GM21723 (cell line): ENCODE results near the gene BPHL.
"Not testable (repeated sequence)": the region's sequence is repeated elsewhere in the genome, so short reads cannot be mapped to it uniquely, and the experiment has no call there.

Experiments
- ATAC-seq: cut with Tn5 transposase; IDR thresholded peaks from one replicate; pipeline ENCODE4 v1.9.1; 2021; ENCODE audit warnings: mild to moderate bottlenecking, moderate library complexity; ENCODE audit not compliant: unreplicated experiment

The BPHL gene

DNA sequence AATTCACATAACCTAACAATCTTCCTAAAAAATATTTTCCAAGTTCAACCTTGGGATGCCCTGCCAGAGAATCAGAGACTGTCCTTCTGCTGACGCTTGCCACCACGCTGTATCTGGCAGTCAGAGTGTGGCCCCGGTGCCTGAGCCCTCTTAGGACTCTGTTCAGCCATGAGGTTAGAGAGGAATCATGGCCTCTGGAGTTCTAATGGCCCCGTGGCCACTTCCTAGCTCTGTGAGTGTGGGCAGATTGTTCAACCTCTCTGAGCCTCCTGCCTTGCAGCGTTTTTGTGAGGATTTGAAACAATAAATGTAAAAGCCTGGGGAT, 2.2 kb downstream of the BPHL start:
- ATAC-seq: no peak

DNA sequence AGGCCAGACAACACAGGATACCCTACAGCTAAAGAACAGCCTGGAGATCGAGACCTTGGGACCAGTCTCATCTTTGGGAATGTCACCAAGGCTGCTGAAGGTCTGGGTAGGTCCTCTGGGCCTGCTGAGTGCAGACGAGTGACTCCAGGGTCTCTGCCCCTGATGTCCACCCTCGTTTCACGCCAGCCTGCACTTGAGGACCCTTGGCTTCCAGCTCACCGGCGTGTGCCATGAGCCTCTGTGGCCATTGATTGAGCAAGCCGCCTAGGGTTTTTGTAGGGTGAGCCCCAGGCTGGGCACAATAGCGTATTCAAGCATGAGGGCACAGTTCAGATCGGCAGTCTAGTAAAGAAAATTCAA, 4.3 kb downstream of the BPHL start:
- no peak for ATAC-seq

DNA sequence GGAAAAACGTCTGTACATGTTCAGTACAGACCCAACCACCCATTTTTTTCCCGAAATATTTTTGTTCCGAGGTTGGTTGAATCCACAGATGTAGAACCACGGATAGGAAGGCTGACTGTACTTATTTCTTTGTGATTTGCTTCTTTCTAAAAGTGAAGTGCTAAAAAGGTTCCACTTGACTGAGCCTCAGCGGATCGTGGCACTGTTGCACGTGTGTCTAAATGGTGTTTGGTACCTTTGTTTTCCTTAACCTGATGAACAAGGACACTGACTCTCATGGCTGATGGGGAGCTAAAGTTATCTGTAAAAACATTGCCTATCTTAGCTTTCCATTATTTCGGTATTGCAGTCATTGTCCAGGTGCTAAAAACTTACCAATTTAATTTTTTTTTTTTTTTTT, 6.2 kb downstream of the BPHL start:
- no peak for ATAC-seq

DNA sequence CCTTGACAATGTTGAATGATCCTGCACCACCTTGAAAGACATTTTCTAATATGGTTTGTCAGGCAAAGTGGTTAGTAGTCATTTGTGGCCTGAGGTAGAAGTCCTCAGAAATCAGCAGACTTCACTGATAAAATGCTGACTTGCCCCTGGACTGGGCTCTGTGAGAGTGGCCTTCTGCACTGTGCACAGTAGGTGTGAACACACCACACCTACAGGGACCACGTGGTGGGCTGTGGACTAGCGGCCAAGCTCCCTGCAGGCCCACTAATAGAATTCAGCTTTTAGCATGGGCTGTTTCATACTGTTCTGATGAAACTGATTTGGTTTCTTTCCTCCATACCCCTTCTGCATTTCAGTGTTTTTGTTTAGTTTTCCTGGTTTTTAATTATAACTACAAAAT, 7.3 kb downstream of the BPHL start:
- ATAC-seq: no peak

DNA sequence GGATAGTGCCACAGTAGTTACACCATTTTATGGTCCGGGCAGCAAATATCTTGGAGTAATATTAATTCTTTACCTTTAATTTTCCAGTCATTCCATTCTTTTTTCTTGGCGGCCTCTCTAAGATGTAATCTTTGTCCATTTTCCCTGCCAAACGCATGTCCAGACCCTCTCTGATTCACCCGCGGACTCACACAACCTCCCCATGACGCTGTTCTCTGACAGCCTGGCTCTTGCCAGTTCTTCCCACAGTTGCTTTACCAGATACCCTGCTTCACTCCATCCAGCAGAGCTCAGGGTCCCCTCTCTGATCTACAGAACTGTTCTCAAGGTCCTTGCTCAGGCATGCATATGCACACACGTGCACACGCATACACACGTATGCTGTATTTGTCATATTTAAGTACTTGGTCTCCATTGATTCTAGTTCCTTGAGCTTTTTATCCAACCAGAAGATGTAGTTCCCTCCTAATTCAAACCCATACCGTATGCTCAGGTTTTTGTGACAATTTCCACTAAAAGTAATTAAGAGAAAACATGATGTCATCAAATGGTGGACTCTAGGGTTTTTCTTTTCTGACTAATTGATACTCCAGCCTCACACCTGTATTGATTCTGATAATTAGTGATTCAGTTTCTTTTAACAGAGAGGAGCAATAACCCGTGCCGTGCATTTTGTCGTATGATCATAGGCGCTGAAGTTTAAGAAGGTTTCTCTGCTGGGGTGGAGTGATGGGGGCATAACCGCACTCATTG, 10.0 kb downstream of the BPHL start:
- no peak for ATAC-seq

DNA sequence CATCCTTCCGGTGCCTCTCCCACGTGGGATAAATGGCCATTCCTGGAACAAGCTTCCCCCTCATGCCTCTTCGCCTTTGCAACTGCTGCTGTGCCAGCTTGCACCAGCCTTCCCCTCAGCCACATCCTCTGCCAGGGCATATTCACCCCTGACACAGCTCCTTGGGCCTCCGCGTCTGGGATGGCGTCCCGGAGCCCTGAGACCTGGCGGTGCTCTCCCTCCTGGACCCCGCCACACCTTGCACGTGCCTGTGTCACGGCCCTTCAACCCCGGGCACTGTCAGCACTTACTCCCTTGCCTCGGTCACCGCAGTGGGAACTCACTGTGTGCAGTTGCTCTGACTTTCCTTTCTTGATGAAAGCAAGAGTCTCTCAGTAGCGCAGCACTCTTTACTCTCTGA, 13.2 kb downstream of the BPHL start:
- ATAC-seq: no peak

DNA sequence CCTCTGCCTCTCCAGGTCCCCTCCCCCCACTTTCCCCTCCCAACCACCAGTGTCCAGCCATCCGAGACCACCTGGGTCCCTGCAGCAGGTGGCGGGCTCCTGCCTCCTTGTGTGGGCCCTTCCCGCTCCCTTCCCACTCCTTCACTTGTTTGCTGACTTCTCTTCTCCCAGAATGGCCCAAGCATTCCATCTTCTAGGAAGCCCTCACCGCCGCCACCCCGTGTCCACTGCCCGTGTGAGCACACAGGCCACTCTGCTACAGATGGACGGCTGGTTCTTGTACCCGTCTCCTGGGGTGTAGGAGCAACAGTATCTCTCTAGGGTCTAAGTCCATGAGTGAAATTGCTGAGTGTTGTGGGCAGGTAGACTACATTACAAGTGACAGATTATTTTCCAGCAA, 15.0 kb downstream of the BPHL start:
- ATAC-seq: no peak

DNA sequence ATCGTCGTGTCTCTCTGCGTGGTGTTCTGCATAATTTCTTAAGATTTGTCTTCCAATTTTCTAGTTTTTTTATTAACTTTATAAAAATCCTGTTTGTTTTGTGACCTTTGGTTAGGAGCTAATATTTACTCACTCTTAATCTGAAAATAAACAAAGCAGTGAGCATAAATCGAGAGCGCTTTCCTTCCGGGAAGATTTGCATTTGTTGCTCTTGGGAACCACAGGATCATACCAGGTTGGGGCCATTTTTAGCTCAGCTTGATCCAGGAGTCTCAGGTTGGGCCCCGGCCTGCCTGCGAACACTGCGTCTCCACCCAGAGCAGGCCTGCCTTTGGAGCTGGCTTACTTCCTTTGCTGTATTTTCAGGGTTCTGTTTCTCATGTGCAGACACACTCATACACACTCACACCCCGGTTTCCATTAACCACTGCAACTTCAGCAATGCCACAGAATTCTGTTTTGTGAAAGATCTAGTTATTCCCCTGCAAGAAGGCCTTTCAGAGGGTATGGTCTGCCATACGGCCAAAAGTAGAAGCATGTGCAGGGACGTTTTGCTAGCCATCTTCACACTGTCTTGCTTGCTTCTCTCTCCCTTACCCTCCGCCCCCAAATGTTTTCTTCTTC, 17.3 kb downstream of the BPHL start:
- ATAC-seq: no peak

DNA sequence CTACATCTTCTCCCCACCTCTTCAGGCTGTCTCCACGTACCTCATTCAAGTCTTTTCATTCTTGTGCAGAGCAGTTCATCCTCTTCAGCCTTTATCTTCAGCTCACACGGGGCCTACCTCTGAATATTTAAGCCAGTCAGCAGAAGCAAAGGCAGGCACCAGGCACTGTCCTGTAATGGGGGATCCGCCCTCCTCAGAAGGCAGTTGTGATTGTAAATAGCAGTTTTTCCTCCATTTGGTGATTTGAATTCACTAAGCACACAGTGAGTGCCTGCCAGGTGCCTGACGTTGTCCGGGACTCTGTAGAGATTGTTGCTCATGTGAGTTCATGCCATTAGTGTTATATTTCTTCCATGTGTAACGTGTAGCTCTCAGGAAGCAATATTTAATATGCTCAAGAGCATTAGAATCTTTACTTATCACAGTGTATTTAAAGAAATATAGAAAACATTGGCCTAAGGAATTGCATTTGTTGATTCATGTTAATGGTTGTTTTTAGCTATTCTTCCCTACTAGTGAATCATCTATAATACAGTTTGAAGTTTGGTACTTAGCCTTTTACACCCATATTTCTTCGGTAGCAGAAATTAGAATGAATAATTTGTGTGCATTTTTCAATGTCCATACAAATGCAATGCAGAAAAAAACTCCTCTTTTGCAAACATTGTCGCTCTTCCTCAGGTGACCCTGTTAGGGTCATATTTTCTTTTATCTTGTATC, 17.9 kb downstream of the BPHL start:
- no peak for ATAC-seq

DNA sequence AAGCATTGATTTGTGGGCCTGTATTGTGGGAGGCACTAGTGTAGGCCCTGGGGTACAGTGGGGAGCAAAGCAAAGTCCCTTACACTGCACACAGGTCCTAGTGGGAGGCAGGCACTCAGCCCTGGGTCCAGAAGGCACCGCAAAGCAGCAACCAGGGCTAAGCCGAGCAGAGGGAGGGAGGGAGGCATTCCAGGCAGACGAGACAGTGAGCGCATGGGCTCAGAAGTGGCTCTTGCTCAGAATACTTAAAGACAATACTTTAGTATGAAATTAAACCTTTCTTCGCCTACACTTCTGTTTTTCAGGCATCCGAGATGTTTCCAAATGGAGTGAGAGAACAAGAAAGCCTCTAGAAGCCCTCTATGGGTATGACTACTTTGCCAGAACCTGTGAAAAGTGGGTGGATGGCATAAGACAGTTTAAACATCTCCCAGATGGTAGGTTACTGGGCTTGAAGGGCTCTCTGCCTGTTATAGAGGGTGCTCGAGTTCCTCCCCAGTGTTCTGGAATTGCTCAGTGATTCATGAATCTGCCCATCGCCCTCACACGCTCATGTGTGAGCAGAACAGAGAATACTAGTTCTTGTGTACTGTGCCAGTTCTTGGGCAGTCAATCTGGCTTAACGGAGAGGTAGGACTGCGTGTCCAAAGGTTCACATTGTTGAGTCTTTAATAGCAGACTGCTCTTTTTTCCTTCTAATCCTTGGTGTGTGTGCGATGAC, 18.7 kb downstream of the BPHL start:
- no peak for ATAC-seq

DNA sequence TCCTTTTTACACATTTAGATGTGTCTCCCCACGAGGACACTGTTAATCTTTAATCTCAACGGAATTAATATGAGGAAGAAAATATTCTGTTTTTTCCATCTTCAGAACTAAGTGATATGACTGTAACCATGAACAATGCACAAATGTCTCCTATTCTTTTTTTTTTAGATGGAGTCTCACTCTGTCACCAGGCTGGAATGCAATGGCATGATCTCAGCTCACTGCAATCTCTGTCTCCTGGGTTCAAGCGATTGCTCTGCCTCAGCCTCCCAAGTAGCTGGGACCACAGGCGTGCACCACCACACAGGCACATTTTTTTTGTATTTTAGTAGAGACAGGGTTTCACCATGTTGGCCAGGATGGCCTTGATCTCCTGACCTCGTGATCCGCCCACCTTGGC, 19.4 kb downstream of the BPHL start:
- ATAC-seq: not testable (repeated sequence)

DNA sequence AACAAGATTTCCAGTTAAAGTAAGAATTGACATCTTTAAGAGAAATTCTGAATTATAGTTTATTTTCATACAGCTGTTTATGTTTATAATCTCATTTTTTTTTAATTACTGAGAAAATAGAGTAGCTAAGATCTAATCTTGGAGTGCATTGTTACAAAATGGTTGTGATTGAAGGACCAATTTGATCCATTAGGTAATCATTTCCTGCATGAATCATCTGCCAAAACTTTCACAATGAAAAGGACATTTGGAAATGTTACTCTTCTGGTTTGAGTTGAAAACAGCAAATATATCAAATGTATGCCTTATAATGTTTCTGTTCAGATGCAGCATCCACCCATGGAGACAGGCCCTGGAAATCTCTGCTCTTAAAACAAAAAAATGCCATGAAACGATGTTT, 19.8 kb downstream of the BPHL start:
- no peak for ATAC-seq

DNA sequence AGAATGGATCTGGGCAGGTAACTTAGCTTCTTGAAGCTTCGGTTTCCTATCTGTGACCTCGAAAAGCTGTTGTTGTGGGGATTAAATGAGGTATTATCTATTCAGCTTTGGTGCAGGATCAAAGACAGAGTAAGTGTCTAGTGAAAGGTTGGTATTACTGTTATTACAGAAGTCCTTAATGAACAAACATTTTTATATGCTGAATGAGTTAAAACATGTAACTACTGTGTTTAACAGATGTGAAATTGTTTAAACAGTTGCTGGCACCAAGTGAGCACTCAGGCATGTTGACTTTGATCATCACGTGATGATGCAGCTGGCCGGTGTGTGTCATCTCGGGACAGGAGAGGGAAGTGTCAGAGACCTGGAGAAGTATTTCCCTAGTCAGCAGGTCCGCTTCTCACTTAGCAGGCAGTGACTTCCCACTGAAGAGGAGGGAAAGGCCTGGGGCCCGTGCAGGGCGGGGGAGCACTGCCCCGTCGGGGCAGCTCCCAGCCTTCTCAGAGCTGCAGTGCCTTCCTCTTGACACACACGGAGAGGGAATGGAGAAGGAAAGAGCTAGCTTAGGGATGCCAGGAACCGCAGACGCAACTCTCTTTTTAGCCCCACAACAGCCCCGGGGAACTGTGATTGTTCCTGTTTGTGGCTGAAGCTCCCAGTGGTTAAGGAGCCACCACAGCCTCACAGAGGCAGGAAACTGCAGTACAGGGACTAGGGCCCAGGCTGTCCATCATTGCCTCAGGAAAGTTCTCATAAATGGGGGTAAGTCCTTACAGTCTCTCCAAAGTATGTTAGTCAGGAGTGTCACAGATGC, 20.8 kb downstream of the BPHL start:
- no peak for ATAC-seq

DNA sequence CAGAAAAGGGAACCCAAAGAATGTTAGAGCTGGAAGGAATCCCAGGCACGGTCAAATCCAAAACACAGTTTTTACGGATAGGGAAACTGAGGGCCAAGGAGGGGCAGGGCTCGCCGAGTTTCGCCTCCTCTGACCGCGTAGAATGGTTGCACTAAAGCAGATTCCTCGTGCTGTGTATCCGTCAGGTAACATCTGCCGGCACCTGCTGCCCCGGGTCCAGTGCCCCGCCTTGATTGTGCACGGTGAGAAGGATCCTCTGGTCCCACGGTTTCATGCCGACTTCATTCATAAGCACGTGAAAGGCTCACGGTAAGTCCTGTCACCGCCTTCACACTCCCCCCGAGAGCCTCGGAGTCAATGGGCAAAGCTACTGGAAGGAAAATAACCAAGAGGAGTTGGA, 21.7 kb downstream of the BPHL start:
- no peak for ATAC-seq

DNA sequence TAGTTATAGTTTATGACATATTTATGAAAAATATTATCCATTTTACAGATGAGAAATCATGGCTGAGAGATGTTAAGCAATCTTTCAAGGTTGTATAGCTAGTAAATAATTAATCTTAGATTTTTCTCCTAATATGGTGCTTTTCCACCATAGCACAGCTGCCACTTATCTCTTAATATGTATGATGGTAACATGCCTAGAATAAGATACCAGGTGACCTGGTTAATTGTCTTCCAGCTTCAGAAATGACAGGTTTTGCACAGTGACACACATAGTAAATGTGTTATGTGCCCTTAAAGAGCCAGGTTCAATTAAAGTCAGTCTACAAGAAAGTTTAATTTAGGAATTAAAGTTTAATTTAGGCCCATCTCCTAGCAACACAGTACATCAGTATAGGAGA, 24.0 kb downstream of the BPHL start:
- ATAC-seq: no peak

DNA sequence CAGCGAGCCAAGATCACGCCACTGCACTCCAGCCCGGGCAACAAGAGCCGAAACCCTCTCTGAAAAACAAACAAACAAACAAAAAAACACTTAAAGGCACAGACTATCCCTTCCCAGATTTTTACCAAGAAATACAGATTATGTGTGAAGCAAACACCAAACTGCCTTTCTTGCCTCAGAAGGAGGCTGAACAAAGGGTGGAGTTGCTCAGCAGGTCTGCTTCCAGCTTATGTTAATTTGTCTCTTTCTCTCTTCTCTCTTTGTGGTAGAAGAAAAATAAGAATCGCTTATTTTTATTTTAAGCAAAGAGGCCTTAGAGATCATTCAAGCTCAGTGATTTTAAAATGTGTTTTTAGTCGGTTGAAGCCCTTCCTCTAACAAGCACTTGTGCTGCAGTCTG, 24.6 kb downstream of the BPHL start:
- ATAC-seq: no peak

DNA sequence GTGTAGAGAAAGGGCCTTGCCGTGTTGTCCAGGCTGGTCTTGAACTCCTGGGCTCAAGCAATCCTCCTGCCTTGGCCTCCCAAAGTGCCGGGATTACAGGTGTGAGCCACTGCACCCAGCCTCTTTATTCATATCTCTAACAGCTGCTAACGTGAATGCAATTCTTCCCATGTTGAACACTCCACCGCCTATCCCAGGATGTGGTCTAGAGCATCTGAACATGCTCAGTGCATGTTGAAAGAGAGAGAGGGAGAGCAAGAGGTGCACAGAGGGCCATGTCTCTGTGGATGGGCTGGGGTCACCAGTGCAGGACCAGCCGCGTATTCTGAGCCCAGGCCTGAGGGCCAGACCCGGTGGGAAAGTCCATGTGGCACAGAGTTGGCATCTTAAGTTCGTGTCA, 26.1 kb downstream of the BPHL start:
- ATAC-seq: no peak

DNA sequence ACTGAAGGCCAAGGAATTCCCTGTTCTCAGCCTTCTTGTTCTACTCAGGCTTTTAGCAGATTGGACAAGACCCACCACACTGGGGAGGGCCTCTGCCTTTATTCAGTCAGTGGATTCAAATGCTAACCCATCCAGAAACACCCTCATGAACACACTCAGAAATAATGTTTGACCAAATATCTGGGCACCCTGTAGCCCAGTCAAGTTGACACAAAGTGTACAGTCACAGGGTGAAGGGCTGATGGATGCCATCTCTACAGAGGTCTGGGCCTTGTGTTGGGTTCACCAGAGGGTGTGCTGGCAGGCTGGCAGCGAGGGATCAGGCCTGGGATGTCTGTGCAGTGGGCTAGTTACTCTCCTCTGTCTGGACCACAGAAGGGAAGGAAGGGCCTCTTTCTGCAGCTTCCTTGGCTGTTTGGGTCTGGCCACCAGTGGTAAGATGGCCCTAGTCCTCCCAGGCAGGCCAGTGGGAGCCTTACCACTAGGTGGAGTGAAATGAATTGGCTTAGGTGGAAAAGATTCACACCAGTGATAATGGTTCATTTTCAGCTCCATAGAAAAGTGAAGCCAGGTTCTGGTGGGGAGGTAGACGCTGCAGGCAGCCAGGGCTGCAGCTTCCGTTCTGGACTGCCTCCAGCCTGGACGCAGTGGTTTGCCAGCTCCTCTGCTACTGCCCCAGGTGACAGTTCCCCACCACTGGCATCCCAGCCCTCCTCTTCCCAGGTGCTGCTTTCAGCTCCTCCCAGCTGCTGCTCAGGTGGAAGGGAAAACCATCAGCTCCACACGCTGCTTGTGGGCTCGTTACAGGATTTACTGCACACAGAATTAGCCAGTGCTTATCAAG, 29.6 kb downstream of the BPHL start:
- ATAC-seq: no peak

DNA sequence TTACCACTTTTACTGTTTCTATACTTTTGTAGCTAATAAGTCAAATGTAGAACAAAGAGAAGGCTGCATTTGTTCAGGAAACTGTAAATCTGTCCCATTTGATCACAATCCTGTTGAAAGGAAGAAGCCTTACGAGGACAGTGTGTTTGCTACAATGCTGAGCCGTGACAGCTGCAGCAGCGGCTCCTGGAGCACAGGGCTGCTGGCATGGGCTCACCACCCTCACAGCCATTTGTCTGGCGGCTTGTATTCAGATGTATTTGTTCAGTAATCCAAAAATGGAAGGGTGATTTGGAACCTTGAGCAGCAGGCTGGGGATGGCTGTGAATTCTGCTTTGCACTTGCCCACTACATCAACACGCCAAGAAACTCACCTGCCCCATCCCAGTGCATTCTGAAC, 33.2 kb downstream of the BPHL start:
- no peak for ATAC-seq

DNA sequence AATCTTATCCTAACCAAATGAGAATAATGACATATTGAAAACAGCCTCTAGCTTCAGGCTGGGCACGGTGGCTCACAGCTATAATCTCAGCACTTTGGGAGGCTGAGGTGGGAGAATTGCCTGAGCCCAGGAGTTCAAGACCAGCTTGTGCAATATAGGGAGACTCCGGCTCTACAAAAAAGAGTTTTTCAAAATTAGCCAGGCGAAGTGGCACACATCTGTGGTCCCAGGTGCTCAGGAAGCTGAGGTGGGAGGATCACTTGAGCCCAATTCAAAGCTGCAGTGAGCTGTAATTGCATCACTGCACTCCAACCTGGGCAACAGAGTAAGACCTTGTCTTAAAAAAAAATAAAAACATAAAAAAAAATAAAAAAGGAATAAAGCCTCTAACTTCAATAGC, 34.2 kb downstream of the BPHL start:
- ATAC-seq: no peak
